Activated naive CD4-positive, alpha-beta T cell treated with anti-CD3 and anti-CD28 coated beads, Interleukin-2, amount 50 U/mL, for 16 hours (primary cell): ENCODE data around the gene PTPRN2.
"Not testable (repeated sequence)": the region's sequence is repeated elsewhere in the genome, so short reads cannot be mapped to it uniquely, and the experiment has no call there.

Experiments
- DNase-seq: peaks from one replicate; pipeline ENCODE4 v3.0.0-alpha.2; 2020

PTPRN2 gene

DNA sequence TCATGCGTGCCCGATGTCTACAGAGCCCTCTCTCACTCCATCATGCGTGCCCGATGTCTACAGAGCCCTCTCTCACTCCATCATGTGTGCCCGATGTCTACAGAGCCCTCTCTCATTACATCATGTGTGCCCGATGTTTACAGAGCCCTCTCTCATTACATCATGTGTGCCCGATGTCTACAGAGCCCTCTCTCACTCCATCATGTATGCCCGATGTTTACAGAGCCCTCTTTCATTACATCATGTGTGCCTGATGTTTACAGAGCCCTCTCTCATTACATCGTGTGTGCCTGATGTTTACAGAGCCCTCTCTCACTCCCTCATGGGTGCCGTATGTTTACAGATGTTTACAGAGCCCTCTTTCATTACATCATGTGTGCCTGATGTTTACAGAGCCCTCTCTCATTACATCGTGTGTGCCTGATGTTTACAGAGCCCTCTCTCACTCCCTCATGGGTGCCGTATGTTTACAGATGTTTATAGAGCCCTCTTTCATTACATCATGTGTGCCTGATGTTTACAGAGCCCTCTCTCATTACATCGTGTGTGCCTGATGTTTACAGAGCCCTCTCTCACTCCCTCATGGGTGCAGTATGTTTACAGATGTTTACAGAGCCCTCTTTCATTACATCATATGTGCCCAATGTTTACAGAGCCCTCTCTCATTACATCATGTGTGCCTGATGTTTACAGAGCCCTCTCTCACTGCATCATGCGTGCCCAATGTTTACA is 739.7 kb downstream of the PTPRN2 start:
- not testable (repeated sequence) for DNase-seq

DNA sequence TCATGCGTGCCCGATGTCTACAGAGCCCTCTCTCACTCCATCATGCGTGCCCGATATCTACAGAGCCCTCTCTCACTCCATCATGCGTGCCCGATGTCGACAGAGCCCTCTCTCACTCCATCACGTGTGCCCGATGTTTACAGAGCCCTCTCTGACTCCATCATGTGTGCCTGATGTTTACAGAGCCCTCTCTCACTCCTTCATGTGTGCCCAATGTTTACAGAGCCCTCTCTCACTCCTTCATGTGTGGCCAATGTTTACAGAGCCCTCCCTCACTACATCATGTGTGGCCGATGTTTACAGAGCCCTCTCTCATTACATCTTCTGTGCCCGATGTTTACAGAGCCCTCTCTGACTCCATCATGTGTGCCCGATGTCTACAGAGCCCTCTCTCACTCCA is 740.9 kb downstream of the PTPRN2 start:
- DNase-seq: not testable (repeated sequence)

DNA sequence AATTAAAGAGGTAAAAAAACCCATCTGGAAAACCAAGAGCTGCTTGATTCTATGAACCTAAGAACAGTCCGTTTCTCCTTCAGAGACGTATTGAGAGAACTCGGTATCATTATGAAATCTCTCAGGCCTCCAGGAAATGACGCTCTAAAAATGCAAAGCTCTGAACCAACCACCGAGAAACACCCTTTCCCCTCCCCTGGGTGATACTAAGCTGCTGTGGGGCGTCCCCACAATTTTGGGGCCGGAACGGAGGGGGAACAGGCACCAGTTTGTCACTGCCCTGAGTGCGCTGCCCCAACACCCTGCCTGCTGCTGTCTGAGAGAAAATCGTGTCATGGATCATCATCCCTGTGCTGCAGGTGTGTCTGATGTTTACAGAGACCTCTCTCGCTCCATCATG is 741.4 kb downstream of the PTPRN2 start:
- DNase-seq: no peak

DNA sequence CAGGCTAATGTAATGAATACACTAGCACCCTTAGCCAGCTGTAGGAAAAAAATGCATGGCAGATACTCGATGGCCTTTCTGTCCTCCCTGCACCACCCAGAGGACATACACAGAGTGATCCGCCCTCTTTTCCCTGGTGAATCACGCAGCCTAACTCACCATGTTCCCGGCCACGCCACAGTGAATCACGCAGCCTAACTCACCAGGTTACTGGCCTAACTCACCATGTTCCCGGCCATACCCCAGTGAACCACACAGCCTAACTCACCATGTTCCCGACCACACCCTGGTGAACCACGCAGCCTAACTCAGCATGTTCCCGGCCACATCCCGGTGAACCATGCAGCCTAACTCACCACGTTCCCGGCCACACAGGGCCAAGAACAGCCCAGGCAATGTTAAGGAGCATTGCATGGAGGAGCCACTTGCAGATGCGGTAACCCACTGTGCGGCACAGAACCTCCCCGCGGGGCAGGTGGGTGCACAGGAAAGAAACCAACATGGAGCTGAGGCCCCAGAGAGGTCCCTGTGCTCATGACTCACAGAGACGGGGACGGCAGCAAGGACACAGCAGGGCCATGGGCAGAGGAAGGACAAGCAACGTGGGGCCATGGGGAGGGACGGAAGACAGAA is 742.3 kb downstream of the PTPRN2 start:
- no peak for DNase-seq

GRCh38 chr7:157844611-157845010 is 743.0 kb downstream of the PTPRN2 start:
- DNase-seq: no peak

- DNase-seq: no peak
Measured at GRCh38 chr7:157844141-157844540, 743.5 kb downstream of the PTPRN2 start.

GRCh38 chr7:157843336-157844140 is 744.1 kb downstream of the PTPRN2 start:
- DNase-seq: no peak

GRCh38 chr7:157841773-157842370 is 745.8 kb downstream of the PTPRN2 start:
- no peak for DNase-seq

DNA sequence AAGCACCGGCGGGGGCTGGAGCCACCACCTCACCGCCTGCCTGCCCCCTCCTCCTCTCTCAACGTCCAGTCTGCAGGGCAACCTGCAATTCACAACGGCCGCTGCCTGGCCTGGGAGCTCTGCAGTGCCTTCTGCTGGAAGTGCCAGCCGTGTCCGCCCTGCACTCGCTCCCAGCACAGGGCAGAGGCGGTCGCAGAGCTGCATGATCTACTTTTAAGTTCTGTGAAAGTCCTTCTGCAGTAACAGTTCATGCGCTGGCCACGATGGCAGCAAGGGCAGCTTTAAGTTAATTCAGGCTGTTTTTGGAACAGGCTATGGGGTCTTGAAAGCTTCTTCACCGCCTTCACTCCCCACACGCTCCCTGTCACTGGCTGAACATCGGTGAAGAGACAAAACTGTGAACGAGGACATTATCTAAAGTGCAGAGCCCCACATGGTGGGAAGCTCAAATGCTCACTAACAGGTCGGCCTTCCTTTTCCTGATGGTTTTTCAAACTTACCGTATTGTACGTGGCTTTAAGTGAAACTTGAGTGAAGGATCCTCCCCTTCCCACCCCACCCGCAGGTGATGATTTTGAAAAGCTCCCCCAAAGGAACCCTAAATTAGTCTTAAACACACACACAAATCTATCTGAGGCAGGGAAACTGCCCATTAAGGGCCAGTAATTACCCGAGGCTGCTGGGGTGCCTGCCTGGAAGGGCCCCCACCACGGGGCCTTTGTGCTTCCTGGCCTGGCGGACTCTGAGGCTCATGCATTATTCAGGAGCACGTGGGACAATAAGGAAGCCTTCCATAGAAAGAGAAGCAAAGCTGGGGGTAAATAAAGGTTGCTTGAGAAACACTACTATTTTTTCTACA is 746.5 kb downstream of the PTPRN2 start:
- no peak for DNase-seq

DNA sequence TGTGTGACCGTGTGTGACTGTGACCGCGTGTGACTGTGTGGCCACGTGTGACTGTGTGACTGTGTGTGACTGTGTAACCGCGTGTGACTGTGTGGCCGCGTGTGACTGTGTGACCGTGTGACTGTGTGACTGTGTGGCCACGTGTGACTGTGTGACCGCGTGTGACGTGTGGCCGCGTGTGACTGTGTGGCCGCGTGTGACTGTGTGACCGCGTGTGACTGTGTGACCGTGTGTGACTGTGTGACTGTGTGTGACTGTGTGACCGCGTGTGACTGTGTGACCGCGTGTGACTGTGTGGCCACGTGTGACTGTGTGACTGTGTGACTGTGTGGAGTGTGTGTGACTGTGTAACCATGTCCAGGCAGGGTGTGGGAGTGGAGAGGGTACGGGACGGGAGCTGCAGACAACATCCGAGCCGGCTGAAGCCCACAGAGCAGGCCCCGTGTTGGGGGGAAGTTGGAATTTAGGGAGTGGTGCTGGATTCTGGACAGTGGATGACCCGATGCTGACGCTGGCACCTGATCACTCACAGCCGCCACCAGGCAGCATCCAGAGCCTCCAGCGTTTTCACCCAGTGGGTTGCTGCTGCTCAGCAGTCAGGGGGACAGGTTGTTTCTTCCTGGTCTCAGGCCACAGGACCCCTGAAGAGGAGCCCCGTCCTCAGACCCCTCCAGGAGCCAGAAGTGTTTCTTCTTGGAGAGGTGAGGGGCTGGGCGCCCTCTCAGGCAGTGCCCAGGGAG is 747.3 kb downstream of the PTPRN2 start:
- no peak for DNase-seq

DNA sequence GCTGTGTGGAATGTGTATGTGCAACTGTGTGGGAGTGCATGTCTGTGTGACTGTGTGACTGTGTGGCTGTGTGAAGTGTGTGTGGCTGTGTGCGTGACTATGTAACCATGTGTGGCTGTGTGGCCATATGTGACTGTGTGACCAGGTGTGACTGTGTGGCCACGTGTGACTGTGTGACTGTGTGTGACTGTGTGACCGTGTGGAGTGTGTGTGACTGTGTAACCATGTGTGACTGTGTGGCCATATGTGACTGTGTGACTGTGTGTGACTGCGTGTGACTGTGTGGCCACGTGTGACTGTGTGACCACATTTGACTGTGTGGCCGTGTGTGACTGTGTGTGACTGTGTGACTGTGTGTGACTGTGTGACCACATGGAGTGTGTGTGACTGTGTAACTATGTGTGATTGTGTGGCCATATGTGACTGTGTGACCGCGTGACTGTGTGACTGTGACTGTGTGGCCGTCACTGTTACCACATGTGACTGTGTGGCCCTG is 747.9 kb downstream of the PTPRN2 start:
- no peak for DNase-seq

DNA sequence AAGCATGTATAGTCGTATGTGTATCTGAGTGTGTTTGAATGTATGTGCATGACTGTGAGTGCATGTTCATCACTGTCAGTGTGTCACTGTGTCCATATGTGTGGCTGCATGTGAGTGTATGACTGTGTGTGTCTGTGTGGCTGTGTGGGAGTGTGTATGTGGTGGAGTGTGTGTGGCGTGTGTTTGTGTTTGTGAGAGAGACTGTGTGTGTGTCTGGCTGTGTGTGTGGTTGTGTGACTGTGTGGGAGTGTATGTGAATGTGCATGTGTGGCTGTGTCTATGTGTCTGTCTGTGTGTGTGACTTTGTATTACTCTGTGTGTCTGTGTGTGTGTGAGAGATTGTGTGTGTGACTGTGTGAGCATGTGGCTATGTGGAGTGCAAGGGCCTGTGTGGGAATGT is 748.4 kb downstream of the PTPRN2 start:
- no peak for DNase-seq

DNA sequence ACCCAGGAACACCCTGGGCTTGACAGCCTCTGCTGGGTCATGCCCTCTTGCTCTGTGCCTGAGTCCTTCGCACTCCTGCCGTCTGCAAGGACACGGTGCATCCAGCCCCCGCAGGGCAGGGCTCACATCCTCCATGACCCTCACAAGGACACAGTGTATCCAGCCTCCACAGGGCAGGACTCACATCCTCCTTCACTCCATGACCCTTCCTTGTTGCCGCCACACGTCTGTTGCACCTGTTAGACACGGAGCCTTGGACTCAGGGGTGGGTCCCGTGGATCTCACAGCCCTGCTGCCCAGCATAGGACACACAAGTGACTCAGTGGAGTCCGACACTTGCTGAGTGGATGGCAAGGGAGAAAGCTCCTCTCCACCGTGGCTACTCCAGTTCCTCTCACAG is 750.1 kb downstream of the PTPRN2 start:
- DNase-seq: no peak

GRCh38 chr7:157837047-157837446 is 750.6 kb downstream of the PTPRN2 start:
- DNase-seq: no peak

GRCh38 chr7:157834501-157835163 is 753.0 kb downstream of the PTPRN2 start:
- DNase-seq: no peak

DNA sequence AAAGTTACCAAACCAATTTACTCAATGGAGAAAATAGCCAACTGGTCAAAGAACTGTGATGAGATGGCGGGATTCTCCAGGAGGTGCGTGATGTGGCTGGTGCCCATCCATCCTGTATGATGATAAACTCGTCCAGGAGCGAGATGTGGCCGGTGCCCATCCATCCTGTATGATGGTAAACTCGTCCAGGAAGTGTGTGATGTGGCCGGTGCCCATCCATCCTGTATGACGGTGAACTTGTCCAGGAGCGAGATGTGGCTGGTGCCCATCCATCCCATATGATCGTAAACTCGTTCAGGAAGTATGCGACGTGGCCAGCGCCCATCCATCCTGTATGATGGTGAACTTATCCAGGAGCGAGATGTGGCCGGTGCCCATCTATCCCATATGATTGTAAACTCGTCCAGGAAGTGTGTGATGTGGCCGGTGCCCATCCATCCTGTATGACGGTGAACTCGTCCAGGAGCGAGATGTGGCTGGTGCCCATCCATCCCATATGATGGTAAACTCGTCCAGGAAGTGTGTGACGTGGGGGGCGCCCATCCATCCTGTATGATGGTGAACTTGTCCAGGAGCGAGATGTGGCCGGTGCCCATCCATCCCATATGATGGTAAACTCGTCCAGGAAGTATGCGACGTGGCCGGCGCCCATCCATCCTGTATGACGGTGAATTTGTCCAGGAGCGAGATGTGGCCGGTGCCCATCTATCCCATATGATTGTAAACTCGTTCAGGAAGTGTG is 754.6 kb downstream of the PTPRN2 start:
- DNase-seq: no peak

DNA sequence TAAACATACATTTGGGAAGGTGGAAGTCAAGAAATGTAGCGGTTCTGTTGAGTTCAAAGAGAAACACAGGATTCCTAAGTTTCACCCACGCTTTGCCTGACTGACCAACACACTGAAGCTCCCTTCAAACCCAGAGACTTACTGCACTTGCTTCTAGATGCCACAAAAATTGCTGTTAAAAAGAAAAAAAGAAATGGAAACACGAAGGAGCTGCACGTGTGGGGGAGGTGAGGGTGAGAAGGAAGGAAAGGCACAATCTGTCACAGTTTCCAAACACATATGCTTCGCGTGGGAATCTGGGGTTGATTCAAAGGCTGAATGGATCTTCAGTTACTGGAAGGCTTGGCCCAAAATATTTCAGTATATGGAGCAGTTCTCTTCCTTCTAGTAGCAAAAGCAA is 755.2 kb downstream of the PTPRN2 start:
- DNase-seq: no peak

DNA sequence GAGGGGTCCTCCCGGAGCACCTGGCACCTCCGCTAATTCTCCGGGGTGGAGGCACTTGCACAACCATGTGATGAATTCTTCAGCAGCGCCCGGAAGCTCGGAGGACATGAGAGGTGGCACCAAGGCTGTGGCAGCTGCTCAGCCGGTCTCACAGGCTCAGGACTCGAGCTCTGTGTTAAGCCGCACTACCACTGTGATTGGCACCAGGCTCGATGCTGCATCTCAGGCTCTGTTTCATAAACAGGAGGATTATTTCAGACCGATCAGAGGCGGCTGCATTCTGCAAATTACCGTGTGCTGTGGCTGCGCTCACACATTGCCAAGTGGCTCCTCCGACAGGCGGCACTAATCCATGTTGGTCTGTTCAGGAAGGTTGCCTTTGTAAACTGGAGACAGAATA is 755.6 kb downstream of the PTPRN2 start:
- DNase-seq: no peak

- DNase-seq: no peak
Measured at GRCh38 chr7:157831143-157831905, 756.3 kb downstream of the PTPRN2 start.
